HFFc6 (cell line): Measurements from ENCODE around the gene SGMS2. TPM values are rescaled to one million over a fixed set of nuclear protein-coding genes. Genes with fewer than 3 reads are reported as not detected.

Experiments used
- DNase-seq: peaks from one replicate; pipeline ENCODE4 v3.0.0-alpha.2; 2018
- H3K27ac Mint-ChIP-seq: 2 replicates; pipeline ENCODE4 v1.8.0; 2020; ENCODE audit warnings: mild to moderate bottlenecking, mixed read lengths
- H3K27me3 Mint-ChIP-seq: 2 replicates; pipeline ENCODE4 v1.8.0; 2021; ENCODE audit warnings: mild to moderate bottlenecking, moderate library complexity, mixed read lengths; ENCODE audit not compliant: insufficient read depth
- H3K36me3 Mint-ChIP-seq: 2 replicates; pipeline ENCODE4 v1.8.0; 2021; ENCODE audit warnings: low read depth, mixed read lengths
- H3K4me1 Mint-ChIP-seq: 2 replicates; pipeline ENCODE4 v1.8.0; 2020; ENCODE audit warnings: low read depth, mixed read lengths
- H3K4me3 Mint-ChIP-seq: 2 replicates; pipeline ENCODE4 v1.8.0; 2020; ENCODE audit warnings: mild to moderate bottlenecking, moderate library complexity, mixed read lengths
- H3K9me3 Mint-ChIP-seq: 2 replicates; pipeline ENCODE4 v1.8.0; 2020; ENCODE audit warnings: mild to moderate bottlenecking, mixed read lengths
- long read RNA-seq: library from polyadenylated mRNA; unstranded; transcript quantifications from one replicate; pipeline ENCODE4 v2.0.0, GENCODE V29; 2019
- total RNA-seq, 6 experiments: library from RNA; stranded (reverse); fragmentation: NEBNext Ultra II Directional; extraction: Animal tissue kit (Norgen Biotek cat#: 25700); gene quantifications; 2 replicates in 1 of 6; 3 replicates in 5 of 6; pipeline ENCODE4 v1.2.3, GENCODE V29; 2021
- TF ChIP-seq, protein P1 (sequence below): fragments of 200-600 bp; sonication (generic); IDR thresholded peaks from 2 replicates; pipeline ENCODE4 v1.5.0; 2021; ENCODE audit warnings: antibody characterized with exemption, mild to moderate bottlenecking

SGMS2 gene
- 10 to 100 TPM; 30.5 to 45.9 (median 34.7) TPM for total RNA-seq
- long read RNA-seq, full-length matches to known transcripts, result 2 of 15 reads
- long read RNA-seq, partial matches to known transcripts, result 2 of 15 reads
- long read RNA-seq, other reads (novel, unspliced or antisense), result 11 of 15 reads

DNA sequence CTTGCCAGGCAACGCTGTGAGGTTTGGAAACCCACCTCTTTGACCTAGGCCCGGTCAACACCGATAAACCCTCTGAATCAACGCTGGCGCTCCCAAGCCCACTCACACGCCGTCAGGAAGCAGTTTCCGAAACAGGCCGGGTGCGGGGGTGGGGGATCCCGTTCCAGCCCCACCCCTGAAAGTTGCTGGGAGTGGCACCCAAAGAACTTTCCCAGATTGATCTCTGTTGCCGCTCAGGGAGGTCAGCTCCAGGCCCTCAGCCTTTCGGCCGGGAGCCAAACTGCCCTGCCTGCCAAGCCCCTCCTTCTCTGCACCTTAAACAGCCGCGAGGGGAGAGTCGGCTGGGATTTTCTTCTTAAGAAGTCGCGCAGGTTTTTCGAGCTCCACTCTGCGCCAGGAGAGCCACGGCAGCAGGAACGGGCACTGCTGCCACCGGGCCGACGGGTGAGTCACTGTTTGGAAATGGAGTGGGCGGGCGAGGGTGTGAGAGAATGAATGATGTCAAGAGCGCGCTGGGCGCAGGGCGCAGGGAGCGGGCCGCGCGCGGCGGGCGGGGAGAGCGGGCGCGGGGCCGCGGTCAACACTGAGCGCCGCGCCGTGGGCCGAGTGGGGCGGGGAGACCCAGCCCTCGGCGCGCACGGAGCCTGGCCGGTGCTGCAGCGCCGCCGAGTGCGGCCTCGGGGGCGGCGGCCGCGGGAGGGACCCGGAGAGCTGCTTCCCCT is at the start of gene SGMS2:
TSS of gene SGMS2 (plus strand) at position 583 of the 722 bp plus-strand sequence. CDS start 70,622 bp downstream, outside the sequence.
- DNase-seq, result peak; percentile 92
- TF ChIP-seq, protein P1, sequence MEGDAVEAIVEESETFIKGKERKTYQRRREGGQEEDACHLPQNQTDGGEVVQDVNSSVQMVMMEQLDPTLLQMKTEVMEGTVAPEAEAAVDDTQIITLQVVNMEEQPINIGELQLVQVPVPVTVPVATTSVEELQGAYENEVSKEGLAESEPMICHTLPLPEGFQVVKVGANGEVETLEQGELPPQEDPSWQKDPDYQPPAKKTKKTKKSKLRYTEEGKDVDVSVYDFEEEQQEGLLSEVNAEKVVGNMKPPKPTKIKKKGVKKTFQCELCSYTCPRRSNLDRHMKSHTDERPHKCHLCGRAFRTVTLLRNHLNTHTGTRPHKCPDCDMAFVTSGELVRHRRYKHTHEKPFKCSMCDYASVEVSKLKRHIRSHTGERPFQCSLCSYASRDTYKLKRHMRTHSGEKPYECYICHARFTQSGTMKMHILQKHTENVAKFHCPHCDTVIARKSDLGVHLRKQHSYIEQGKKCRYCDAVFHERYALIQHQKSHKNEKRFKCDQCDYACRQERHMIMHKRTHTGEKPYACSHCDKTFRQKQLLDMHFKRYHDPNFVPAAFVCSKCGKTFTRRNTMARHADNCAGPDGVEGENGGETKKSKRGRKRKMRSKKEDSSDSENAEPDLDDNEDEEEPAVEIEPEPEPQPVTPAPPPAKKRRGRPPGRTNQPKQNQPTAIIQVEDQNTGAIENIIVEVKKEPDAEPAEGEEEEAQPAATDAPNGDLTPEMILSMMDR, result no peak
- Mint-ChIP-seq H3K4me3 (peak within 1 kb of the TSS; percentile 100), H3K4me1 (peaks cover 35% of the 10 kb centered on the region), H3K9me3 (no peaks in the 10 kb centered on the region), H3K27ac (peak within 1 kb of the TSS; percentile 99), H3K27me3 (no peaks in the 10 kb centered on the region; the same call in 1 of the 2 replicates), H3K36me3 (no peaks in the 10 kb centered on the region; the same call in 1 of the 2 replicates)

DNA sequence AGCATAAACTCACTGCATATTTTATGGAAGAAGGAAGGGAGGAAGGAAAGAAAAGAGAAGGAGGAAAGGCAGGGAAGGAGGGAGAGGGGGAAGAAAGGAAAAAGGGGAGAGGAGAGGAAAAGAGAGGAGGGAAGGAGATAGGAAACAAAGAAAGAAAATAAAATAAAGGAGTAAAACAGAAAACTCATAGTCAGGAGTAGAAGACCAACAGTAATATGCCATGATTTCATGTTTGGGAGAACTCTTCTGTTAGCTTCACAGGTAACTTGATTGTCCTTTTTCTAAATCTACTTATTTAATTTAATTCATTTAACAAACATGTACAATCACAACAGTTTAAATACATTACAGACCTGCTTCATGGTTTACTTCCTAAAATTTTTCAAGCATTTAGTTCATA is 46.8 kb upstream of the SGMS2 start:
- H3K4me3 Mint-ChIP-seq, result no peak overlapping the region
- peaks cover 5% of the 10 kb centered on the region for H3K9me3 Mint-ChIP-seq
- no peak for DNase-seq
- no peaks in the 10 kb centered on the region for H3K4me1 Mint-ChIP-seq
- TF ChIP-seq, protein P1, result no peak
- H3K27ac Mint-ChIP-seq, result no peak overlapping the region
- peaks cover 5% of the 10 kb centered on the region; the same call in 1 of the 2 replicates for H3K36me3 Mint-ChIP-seq
- H3K27me3 Mint-ChIP-seq, result peaks cover 17% of the 10 kb centered on the region

DNA sequence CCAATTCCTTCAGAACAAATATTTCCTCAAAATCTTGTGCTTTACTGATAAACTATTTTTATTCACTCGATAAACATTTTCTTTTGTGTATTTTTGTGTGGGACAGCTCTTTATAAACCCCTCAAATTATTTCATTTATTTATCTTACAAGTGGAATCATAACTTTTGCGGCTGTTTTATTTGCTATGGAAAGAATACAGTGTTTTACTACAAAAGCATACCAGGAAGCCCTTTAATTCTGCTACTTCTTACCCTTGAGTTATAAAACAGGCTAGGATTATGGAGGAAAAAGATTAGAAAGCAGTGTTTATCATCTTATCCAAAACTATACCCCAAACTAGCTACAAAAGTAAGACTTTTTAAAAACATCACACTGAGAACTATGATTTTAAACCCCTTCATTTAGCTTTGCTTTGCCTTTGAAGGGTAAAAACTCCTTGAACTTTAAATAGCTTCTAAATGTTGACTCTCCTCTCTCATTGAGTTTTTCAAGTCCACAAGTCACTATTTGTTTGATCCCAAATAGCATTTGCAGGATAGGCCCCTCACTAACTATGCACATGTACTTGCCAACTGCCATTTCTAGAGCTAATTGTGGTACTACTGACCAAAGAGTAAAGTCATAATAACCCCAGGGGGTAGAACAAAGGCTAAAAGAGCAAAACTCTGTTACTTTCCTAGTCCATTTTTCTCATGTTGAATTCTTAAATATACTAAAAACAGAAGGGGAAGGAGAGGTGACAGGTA is 45.8 kb upstream of the SGMS2 start:
- Mint-ChIP-seq H3K27ac (no peak overlapping the region), H3K27me3 (peaks cover 20% of the 10 kb centered on the region), H3K9me3 (peaks cover 5% of the 10 kb centered on the region), H3K4me1 (no peaks in the 10 kb centered on the region), H3K4me3 (no peak overlapping the region), H3K36me3 (peaks cover 5% of the 10 kb centered on the region; the same call in 1 of the 2 replicates)
- no peak for DNase-seq
- TF ChIP-seq, protein P1, result no peak

DNA sequence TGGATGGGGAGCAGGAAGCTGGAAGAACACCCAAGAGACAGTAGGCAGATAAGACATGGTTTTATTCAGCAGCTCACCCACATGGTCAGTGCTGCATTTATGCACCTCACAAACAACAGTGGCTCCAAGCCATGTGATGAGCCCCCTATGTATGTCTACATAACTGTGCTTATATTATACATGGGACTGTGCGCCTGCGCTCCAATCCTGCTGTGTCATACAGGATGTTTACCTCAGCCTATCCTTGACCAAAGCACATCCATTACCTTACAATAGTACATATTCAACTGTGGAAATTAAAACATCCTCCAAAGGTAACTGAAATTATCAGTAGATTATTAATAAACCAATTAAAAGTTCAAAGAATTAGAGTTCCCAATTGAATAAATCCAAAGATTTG is 44.1 kb upstream of the SGMS2 start:
- Mint-ChIP-seq H3K27me3 (peaks cover 20% of the 10 kb centered on the region), H3K9me3 (peaks cover 5% of the 10 kb centered on the region), H3K4me1 (no peaks in the 10 kb centered on the region), H3K36me3 (peaks cover 5% of the 10 kb centered on the region; the same call in 1 of the 2 replicates), H3K27ac (no peak overlapping the region), H3K4me3 (no peak overlapping the region)
- DNase-seq, result no peak
- TF ChIP-seq, protein P1, result no peak

DNA sequence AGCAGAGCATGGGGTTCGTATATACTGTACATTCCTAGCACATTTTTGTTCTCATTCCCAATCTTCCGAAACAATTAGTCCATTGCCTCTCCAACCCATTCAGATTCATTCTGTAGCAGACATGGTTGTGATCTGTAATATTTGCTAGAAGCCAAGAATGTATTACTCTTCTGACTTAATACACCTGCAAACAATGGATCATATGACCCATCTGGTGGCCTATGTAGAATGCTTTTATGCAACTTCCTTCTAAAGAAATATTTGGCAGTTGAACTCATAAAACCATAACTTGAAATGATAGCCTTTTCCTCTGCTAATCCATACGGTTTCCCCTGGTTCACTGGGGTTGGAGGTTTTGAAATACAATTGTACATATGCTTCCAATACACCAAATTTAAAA is 32.8 kb upstream of the SGMS2 start:
- peaks cover 17% of the 10 kb centered on the region for H3K27me3 Mint-ChIP-seq
- H3K4me3 Mint-ChIP-seq, result no peak overlapping the region

More for the DNA sequence above, 32.8 kb upstream of the SGMS2 start:
- DNase-seq, result no peak
- H3K9me3 Mint-ChIP-seq, result no peaks in the 10 kb centered on the region
- TF ChIP-seq, protein P1, result no peak
- H3K36me3 Mint-ChIP-seq, result no peaks in the 10 kb centered on the region
- no peaks in the 10 kb centered on the region for H3K4me1 Mint-ChIP-seq
- no peak overlapping the region for H3K27ac Mint-ChIP-seq
